GM18868 (cell line): Measurements from ENCODE around the gene LDLRAD4.
A peak's percentile ranks its signal among the peaks of the same experiment; 100 is the strongest.
"Not testable (repeated sequence)": the region's sequence is repeated elsewhere in the genome, so short reads cannot be mapped to it uniquely, and the experiment has no call there.

Experiments used
- ATAC-seq: cut with Tn5 transposase; IDR thresholded peaks from one replicate; pipeline ENCODE4 v1.9.1; 2021; ENCODE audit warnings: mild to moderate bottlenecking, moderate library complexity; ENCODE audit not compliant: unreplicated experiment

The LDLRAD4 gene

DNA sequence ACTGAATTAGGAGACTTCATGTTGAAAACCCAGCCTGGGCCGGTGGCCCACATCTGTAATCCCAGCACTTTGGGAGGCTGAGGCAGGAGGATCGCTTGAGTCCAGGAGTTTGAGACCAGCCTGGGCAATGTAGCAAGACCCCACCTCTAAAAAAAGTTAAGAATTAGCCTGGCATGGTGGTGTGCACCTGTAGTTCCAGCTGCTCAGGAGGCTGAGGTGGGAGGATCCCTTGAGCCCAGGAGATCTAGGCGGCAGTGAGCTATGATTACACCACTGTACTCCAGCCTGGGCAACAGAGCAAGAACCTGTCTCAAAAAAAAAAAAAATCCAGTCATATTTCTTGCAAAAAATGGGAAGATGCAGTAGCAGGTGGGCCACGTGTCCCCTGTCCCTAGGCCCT lies 257.8 kb downstream of the LDLRAD4 start:
- not testable (repeated sequence) for ATAC-seq

DNA sequence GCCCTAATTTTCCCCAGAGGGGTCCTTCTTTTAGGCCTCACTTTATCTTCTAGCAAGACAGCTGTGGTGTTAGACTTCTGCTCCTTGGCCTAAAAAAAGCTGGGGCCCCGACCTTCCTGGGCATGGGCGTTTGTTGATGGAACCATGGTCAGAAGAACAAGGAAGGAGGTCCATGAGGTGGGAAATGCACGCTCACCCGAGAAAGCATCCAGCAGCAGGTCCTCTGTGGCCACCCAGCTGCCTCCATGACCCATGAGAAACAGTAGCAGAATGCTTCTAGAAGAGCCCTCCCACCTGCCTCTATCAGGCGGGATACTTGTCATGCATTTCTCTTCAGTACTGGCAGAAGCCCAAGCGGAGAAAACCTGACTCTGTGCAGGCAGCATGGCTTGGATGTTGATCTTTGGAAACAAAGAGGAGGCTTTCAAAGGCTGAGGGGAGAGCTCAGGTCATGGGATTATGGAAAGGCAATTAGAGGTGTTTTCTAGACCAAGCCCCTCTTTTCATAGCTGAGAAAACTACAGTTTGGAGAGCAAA lies 258.7 kb downstream of the LDLRAD4 start:
- ATAC-seq = no peak

DNA sequence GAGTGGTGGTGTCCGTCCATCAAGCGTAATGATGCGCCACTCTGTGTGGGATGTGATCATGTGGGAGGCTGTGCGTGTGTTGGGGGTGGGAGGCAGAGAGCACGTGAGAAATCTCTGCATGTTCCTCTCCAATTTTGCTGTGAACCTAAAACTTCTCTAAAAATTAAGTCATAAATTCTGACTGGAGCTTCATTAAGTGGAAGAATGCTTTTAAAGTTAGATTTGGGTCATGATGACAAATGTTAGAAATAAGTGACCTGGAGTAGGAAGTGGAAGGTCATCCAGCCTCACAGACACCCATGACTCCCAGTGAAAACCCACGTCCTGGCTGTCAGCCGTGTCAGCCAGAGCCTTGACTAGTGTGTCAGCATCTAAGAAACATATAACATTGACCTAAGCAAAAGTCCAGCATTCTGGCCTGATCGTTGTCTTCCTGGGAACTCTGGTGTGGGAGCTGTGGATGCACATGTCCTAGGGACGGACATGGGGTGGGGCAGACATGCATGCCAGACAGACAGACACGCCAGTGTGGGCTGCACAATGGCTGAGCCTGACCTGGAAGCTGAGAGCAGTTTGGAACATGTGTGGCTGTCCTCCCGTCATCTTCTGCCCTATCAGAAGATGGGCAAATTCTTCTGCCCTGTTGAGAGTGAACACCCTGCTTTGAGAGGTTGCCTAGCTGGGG lies 262.2 kb downstream of the LDLRAD4 start:
- no peak for ATAC-seq

DNA sequence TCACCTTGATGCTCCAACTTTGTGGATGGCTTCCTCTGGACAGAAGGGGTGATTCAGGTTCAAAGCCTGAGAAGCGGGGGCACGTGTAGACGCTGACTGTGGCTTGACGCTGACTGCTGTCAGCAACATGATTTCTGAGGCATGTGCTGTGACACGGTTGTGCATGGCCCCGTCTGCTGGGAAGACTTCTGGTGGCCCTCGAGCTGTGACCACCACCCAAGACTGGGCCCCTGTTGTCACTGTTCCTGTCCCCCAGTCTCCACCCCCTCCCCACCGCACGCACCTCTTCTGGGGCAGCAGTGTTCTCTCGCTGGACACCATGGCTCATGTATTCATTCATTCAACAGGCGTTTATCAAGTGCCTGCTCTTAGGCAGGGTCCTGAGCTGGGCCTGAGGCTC lies 262.8 kb downstream of the LDLRAD4 start:
- ATAC-seq = no peak

DNA sequence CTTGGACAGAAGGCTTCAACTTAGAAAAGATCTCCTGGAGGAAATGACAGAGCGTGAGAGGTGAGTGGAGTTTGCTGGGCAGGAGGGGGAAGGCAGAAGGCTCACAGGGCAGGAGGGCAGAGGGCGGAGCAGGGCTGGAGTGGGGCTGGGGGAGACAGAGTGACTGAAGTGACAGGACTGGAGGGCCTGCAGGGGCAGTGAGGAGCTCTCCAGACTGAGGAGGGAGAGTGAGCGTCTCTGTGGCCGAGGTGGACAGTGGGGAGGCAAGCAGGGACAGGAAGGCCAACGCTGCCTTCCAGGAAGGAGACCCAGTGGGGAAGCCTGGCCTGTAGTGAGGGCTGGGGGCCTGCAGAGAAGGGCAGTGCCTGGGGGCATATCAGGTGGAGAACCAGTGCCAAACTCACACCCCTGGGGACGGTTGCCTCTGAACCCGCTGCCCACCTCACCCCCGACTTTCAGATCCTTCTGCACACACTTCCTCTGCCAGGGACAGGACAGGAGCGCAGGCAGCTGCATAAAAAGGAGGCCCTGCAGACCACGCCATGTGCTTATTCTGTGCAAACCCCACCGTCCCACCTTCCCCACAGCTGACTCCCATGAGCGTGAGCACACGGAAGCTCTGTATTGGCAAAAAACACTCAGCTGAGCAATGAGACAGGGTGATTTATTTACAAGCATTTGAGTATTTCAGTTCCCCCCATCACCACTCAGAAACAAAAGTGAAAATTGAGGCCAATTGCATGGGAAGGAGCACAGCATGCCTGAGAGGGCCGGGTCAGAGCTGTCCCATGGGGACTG lies 263.5 kb downstream of the LDLRAD4 start:
- peak; percentile 97 for ATAC-seq

DNA sequence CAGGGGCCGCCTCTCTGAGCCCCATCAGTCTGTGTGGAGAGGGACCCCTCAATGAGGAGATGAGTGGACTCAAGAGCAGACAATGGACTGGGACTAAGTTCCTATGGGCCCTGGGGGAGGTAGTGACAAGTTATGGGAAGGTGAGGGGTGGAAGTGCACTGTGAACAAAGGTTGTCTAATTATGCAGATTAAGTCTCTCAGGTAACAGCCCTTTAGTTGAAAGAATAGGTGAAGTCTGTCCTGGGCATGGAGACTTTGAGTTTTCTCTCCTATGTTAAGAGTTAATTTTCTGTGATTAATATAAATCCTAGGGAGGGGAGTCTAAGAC lies 264.0 kb downstream of the LDLRAD4 start:
- no peak for ATAC-seq

DNA sequence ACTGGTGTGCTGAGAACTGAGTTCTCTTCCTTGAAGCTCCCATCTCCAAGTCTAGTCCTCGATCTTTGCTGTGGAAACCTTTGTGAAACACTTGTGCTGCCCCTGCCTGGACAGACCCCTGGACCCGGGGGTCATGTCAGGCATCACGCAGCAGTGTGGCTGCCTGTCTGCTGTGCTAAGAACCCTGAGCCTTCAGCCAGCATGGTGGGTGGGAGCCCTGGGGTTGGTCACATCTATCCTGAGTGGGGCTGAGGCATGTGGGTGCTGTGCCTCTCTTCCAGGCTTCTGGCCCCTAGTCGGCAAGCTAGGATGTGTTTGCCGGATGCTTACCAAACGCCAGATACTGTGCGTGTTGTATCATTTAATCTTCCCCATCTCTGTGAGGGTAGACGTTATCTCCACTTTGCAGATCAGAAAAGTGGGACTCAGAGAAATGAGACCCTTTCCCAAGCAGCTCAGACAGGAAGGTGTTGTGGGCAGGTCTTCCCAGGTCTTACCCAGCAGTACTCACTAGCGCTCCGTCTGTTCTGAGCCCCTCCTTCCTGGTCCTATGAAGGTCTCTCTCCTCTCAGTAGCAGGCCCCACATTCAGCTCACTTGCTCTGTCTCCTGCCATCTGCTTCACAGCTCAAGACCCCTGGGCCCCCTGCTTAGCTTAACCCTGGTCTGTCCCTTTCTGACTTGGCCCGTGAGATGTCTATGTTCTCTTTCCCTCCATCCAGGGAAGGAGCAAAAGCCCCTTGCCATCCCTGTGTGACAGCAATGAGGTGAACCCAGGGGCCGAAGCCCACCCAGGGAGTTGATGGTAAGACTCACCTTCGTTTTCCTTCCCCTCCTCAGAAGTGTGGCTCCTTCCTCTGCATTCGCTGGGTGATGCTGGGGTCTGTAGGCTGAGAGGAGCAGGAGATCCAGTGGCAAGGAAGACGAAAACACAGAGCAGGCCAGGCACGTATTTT lies 265.0 kb downstream of the LDLRAD4 start:
- no peak for ATAC-seq

DNA sequence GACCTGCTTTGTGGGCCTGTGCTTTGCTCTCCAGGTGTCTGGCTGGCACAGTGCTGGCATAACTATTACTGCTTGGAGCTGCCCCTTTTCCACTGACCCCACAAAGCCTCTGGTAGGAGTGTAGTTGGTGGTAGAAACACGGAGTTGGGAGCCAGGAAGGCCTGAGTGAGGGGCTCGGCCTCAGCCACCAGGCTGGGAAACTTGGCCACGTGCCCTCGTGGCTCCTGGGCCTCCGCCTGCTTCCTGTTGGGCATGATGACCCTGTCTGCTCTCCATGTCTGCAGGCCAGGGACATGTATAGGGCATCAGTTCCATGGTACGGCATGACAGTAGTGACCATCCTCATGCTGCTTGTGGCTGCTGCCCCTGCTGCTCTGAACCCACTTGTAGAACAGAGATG lies 266.6 kb downstream of the LDLRAD4 start:
- ATAC-seq = no peak

DNA sequence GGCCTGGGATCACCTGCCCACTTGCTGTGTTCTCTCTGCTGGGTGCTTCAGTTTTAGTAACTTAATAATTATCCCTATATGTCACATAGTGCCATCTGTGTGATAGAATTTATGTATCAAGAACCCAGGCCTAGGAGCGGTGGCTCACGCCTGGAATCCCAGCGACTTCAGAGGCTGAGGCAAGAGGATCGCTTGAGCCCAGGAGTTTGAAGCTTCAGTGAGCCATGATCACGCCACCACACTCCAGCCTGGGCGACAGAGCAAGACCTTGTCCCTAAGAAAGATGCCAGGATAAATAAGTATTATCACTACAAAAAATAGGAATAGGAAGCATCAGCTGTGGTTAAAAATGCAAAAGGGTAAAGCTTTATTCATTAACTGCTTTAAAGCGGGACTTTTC lies 267.0 kb downstream of the LDLRAD4 start:
- ATAC-seq = no peak

DNA sequence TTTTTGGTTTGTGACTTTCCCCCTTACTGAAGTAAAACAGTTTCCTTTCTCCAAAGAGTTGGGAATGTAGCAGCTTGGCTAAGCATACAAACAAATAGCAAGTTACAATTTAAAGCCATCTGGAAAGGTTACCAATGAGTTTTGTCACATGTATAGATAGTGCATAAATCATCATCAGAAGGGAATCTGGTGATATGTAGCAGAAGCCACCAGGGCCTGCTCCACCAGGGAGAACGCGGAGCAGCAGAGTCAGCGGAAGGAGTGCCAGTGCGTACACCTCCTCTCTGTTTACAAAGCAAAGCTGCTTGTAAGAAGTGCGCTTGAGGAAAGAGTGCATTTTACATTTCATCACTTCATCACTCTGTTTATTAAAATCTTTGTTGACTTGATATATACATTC lies 267.7 kb downstream of the LDLRAD4 start:
- ATAC-seq = no peak

DNA sequence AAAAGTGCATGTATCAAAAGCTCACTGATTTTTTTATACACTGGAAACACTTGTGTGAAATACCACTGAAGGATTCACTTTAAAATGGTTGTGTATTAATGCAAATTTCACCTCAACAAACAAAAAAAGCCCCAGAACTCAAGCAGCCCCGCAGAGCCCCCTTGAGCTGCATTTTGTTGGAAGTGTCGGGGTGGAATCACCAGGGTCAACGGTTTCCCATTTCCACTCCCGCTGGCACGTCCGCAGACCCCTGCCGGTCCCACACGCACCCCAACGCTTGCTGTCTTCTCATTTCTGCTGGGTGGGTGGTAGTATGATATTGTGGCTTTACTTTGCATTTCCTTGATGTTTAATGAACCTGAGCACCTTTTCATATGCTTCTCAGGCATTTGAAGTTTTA lies 268.1 kb downstream of the LDLRAD4 start:
- ATAC-seq = no peak

DNA sequence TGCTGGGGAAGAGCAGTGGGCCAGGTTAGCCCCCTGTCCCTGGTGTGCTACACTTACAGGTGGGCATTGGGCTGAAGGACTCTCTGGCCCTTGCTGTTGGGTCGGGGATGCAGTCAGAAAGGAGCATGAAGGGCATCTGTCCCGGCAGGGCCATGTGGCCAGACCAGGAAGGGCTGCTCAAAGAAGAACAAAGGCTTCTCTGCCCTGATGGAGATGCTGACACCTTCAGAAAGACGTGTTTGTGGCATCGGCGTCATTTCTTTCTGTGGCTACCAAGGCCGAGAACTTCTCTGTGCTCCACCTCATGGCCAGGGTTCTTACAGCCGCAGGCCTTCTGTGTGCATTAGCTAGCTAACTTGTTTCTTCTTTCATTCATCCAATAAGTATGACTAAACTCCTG lies 268.7 kb downstream of the LDLRAD4 start:
- no peak for ATAC-seq

DNA sequence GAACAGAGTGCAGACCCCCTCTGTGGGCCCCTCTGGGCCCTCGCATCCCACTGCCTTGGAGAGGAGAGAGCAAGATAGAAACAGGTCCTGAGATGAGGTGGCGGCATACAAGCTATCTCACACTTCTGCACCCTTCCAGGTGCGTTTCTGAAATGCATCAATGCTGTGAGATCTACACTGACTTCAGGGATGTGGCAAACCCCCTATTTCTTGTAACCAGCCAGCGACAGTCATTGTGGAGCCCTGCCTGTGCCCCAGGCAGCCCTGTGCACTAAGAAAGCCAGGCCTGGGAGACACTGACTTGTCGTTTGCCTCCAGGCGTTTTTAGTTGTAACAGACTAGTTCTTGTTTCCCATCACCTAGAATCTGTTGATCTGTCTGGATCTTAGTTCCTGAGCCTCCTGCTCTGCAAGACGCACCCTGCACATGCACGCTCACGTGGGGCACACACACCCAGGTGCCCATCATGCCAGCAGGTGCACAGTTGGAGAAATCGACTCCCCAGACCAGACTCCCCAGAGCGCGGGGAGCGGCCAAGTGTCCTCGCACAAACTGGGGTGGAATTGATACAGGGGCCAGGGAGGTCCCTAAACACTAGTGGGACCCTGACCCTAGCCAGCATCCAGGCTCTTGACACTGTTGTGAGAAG lies 269.8 kb downstream of the LDLRAD4 start:
- no peak for ATAC-seq

DNA sequence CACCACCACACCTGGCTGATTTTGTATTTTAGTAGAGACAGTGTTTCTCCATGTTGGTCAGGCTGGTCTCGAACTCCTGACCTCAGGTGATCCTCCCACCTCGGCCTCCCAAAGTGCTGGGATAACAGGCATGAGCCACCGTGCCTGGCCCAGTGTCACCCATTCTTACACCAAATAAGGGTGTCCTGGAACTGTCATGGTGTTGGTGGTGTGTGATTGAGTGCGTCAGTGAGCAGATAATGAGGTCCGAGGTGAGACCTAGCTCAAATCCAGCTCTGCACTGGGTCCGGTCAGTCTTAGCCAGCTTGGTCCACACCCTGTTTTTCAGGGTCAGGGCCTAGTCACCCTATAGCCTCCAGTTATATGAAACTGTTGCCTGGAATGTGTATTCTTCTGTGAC lies 270.7 kb downstream of the LDLRAD4 start:
- ATAC-seq = not testable (repeated sequence)

DNA sequence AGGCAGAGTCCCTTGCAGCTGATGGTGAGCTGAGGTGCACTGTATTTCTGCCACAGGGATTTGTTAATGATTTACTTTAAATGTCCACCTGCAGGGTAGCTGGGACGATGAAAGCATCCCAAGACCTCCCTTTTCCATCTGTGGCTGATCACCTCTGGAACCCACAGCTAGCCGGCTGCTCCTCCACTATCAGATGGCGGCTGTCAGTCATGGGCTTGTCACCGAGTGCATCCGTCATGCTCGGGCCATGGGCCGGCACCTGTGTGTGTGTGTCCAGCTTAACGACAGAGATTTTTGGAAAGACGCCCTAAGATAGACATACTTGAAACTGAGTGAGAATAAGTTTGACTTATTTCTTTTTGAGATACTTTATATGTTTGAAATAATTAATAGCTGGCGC lies 272.6 kb downstream of the LDLRAD4 start:
- ATAC-seq = no peak

DNA sequence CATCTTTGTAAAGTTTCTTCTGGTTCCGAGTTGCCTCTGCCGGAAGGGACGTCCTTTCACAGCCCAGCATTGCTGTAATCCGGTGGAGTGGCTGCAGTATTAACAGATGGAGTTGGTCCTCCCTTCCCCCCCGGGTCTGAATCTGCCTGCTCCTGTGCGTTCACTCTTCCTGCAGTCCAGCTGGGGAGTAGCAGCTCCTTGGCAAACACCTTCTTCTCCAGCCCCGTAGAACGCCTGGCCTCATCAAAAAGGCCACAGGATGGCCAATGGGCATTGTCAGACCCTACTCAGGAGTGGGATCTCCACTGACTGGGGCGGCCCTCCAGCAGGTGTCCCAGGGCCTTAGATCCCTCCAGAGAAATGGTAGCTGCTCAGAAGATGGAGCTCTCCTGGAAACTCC lies 273.8 kb downstream of the LDLRAD4 start:
- no peak for ATAC-seq

DNA sequence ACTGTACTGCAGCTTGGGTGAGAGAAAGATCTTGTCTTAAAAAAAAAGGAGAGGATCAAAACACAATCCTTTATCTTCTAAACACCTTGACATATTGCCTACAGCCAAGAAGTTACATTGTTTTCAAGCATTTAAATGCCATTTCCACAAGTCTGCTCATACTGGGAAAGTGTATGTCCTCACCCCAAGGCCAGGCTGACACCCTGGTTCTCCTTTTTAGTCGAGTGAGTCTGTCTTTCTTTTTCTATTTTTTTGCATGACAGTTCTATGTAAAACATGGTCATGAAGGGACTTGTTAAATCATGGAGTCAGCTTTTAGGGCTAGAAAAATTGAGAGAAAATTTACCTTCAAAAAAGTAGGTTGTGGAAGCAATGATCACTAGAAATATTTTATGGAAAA lies 274.5 kb downstream of the LDLRAD4 start:
- ATAC-seq = no peak

DNA sequence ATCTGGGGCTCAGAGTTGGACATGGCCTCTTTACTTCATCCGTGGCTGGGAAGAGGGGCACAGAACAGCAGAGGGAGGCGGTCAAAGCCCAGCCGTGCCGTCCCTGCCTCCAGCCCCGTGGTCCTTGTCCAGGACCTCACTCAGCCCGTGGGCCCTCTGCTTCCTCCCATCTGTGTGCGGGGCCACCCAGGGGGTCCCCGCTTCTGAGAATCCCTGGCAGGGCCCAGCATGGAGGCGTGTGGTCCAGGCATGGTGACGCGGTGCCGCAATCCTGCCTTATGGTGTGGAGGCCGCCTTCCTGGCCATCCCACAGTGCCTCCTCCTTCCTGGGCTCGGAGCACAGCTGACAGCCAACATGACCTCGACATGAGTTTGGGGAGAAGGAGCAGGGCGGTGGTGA lies 275.2 kb downstream of the LDLRAD4 start:
- no peak for ATAC-seq

DNA sequence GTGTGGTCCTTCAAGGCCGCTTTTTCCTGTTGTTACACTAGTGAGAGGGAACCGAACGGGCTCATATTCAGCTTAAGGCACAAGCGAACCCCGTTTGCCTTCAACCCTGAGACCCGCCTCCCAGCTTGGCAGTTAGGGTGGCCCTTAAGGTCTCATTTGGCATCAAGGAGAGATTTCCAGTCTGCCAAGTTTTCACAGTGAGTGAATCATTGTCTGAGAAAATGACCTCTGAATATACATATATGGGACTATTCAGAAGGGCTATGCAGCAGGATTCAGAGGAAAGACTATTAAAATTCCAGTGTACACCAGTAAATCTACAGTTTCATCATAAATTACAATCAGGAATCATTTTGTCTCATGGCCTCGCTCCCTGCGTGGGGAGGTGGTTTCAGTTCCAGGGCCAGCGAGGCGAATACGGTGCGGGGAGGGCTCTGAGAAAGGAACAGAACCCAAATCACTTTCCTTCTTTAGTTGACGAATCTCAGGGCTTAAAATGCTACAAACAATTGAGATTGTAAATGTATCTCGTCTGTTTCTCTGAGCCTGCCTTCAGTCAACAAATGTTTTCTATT lies 276.4 kb downstream of the LDLRAD4 start:
- no peak for ATAC-seq

DNA sequence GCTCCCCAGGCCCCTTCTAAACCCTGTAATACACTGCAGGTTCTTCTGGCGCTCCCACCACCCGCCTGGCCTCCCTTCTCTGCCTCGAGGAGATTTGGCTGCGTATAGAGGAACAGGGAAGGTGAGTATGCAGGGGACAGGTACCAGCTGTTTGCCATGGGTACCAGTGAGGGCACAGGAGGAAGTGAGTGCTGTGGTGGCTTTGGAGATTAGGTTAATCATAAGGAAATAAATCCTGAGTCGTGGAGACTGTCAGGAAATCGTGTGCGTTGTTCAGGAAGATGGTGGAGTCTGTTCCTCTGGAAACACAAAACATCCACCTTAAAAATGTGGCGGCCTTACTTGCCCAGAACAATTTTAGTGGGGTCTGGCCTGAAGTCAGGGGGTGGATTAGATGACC lies 277.4 kb downstream of the LDLRAD4 start:
- ATAC-seq = no peak
